PFSK-1 (cell line): ENCODE results near the gene MINAR1.

Experiments used
- FOXP2 ChIP-seq: optimal IDR thresholded peaks from 2 replicates; pipeline ENCODE3; 2011; ENCODE audit warnings: borderline replicate concordance, control low read depth, inconsistent platforms; ENCODE audit not compliant: insufficient read depth; ENCODE audit errors: extremely low read length, extremely low read depth
- POLR2AphosphoS5 ChIP-seq: IDR thresholded peaks from 2 replicates; pipeline ENCODE4 v1.6.1; 2012; ENCODE audit warnings: low read depth, mild to moderate bottlenecking, control low read depth, low read length, moderate library complexity
- REST ChIP-seq, 2 experiments: IDR thresholded peaks; 2 replicates each; pipeline versions ENCODE4 v1.6.1 to v1.8.0; 2011 to 2012; ENCODE audit warnings: low read depth in 2 of 2, low read length in 2 of 2, control low read depth in 1 of 2, inconsistent platforms in 1 of 2, mild to moderate bottlenecking in 1 of 2, moderate library complexity in 1 of 2; ENCODE audit not compliant: insufficient read depth in 1 of 2
- SIN3A ChIP-seq: IDR thresholded peaks from 2 replicates; pipeline ENCODE4 v1.6.1; 2012; ENCODE audit warnings: mild to moderate bottlenecking, low read length, moderate library complexity, borderline replicate concordance; ENCODE audit not compliant: insufficient read depth
- TAF1 ChIP-seq: IDR thresholded peaks from 2 replicates; pipeline ENCODE4 v1.6.1; 2012; ENCODE audit warnings: low read length, control low read depth, borderline replicate concordance; ENCODE audit not compliant: insufficient read depth

Gene MINAR1

GRCh38 chr15:79418693-79419279 is 13.3 kb upstream of the MINAR1 start:
- TF ChIP-seq REST (IDR thresholded peaks at IDR 0.05; ENCODE audit: insufficient read depth in 1 of 2, low read depth in 2 of 2, low read length in 2 of 2) (no peak), TAF1 (no peak), FOXP2 (no peak), POLR2AphosphoS5 (no peak)

GRCh38 chr15:79425591-79426295 is 6.4 kb upstream of the MINAR1 start:
- no peak for TF ChIP-seq POLR2AphosphoS5
- no peak for TF ChIP-seq TAF1
- no peak for TF ChIP-seq FOXP2
- no peak for TF ChIP-seq REST (IDR thresholded peaks at IDR 0.05; ENCODE audit: insufficient read depth in 1 of 2, low read depth in 2 of 2, low read length in 2 of 2)
- no peak for TF ChIP-seq SIN3A

DNA sequence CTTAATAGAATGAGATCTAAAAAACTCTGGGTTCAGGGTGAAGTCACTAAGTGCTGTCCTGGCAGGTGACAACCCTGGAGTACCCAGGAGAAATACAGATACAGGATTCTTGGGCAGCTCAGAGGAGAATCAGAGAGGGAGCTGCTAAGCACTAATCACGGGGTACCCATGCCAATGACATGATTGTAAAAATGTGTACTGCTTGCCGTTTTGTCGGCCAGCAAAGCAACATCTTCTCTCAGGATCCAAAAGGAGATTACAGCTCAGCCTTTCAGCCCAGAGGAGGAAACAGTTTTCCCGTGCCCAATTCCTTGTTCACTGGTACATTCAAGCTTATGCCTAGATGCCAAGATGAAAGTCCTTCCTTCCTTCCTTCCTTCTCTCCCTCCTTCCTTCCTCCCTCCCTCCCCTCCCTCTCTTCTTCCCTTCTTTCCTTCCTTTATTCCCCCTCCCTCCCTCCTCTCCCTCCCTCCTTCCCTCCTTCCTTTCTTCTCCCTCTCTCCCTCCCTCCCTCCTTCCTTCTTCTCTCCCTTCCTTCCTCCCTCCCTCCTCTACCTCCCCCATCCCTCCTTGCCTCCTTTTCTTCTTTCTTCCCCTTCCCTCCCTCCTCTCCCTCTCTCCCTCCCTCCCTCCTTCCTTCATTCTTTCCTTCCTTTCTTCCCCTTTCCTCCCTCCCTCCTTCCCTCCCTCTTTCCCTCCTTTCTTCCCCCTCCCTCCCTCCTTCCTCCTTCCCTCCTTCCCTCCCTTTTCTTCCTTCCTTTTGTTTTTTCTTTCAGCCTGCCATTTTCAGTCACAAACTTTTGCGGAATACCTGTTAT is 4.1 kb upstream of the MINAR1 start:
- no peak for TF ChIP-seq SIN3A
- TF ChIP-seq TAF1: no peak
- TF ChIP-seq POLR2AphosphoS5: no peak
- no peak for TF ChIP-seq REST (IDR thresholded peaks at IDR 0.05; ENCODE audit: insufficient read depth in 1 of 2, low read depth in 2 of 2, low read length in 2 of 2)
- TF ChIP-seq FOXP2: no peak

GRCh38 chr15:79430901-79431635 is 1.1 kb upstream of the MINAR1 start:
- TF ChIP-seq REST (IDR thresholded peaks at IDR 0.05; ENCODE audit: insufficient read depth in 1 of 2, low read depth in 2 of 2, low read length in 2 of 2): no peak
- no peak for TF ChIP-seq POLR2AphosphoS5
- no peak for TF ChIP-seq FOXP2
- TF ChIP-seq SIN3A: no peak
- no peak for TF ChIP-seq TAF1
